T-helper 2 cell (primary cell): Measurements from ENCODE around the gene TOMM6.

Source experiments
- DNase-seq, 5 experiments: peaks; one replicate each; pipeline versions ENCODE4 v3.0.0 to v3.0.0-alpha.2; 2012 to 2022

Gene TOMM6

GRCh38 chr6:41824571-41825569 lies 37.4 kb downstream of the TOMM6 start:
- no peak for DNase-seq

- DNase-seq, result no peak
These were observed 39.0 kb downstream of the TOMM6 start for GRCh38 chr6:41826343-41827022.

- DNase-seq, result no peak
These were observed 44.8 kb downstream of the TOMM6 start for GRCh38 chr6:41832263-41832662.

- peak in 1 of 5 experiments; percentile 5 for DNase-seq
These were observed 48.6 kb downstream of the TOMM6 start for GRCh38 chr6:41836022-41836659.

- no peak for DNase-seq
These were observed 49.2 kb downstream of the TOMM6 start for GRCh38 chr6:41836660-41837052.
